ENCODE data around the gene YTHDC1.
"Not testable (repeated sequence)": the region's sequence is repeated elsewhere in the genome, so short reads cannot be mapped to it uniquely, and the experiment has no call there.

The YTHDC1 gene

GRCh38 chr4:68349649-68350360 lies at the start of gene YTHDC1:
TSS of gene YTHDC1 (minus strand) at chr4:68350090. CDS start at chr4:68349753, 337 bp downstream.
- DNase-seq (ENCODE audit: low read depth in 1 of 2, low spot score in 1 of 2) = peak; percentile 88 to 95

- DNase-seq (ENCODE audit: low read depth in 1 of 2, low spot score in 1 of 2) = no peak
Measured at GRCh38 chr4:68399306-68399705, 49.4 kb upstream of the YTHDC1 start.

GRCh38 chr4:68396756-68397155 lies 46.9 kb upstream of the YTHDC1 start:
- DNase-seq (ENCODE audit: low read depth in 1 of 2, low spot score in 1 of 2) = no peak

- DNase-seq (ENCODE audit: low read depth in 1 of 2, low spot score in 1 of 2) = no peak
Measured at GRCh38 chr4:68391436-68391835, 41.5 kb upstream of the YTHDC1 start.

DNA sequence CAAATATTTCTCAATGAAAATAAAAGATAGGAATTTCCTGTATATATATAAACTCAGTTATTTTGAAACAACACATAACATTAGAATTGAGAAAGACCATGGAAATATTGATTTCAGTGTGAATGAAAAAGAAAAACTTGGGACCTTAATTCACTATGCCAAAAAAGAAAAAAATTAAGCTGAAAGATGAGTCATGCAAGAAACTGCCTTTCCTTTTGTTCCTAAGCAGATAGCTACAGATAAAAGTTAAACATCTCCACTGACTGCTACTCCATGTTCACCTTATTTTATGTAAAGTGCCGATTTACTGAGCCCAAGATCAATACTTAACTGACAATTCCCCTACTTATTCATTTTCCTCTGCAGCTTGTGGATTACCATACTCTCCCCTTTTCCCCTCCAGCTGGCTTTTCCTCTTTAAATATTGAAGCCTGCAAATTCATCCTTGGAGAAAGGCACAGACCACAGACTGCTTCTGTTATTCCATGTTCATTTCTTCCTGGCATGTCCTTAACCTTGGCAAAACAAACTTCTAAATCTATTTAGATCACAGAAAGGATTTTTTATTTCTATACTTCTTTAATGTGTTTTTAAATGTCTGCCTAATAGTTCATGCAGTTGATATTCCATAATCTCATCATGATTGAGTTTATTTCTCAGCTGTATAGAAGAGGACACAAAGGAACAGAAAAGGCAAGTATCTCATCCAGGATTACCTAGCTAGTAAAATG lies 40.5 kb upstream of the YTHDC1 start:
- DNase-seq (ENCODE audit: low read depth in 1 of 2, low spot score in 1 of 2) = no peak

- DNase-seq (ENCODE audit: low read depth in 1 of 2, low spot score in 1 of 2) = not testable (repeated sequence)
Measured at GRCh38 chr4:68389386-68389913, 39.6 kb upstream of the YTHDC1 start.

- DNase-seq (ENCODE audit: low read depth in 1 of 2, low spot score in 1 of 2) = no peak
Measured at GRCh38 chr4:68388347-68388865, 38.5 kb upstream of the YTHDC1 start.

DNA sequence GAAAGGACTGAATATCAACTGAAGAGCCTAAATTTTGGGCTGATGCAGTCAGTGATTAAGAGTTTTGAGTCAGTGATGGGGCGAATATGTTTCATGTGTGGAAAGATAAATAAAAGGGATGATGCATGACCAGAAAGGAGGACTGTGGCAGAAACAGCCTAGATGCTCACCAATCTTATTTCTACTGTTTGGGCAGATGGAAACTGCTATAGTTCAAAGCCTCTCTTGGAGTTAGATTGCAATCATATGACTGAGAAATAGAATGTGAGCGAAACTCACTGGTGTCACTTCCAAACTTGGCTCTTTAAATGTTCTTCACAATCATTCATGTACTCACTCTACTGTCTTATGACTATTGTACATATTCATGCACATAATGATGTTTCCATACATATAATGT lies 35.4 kb upstream of the YTHDC1 start:
- no peak for DNase-seq (ENCODE audit: low read depth in 1 of 2, low spot score in 1 of 2)

GRCh38 chr4:68383115-68383514 lies 33.2 kb upstream of the YTHDC1 start:
- DNase-seq (ENCODE audit: low read depth in 1 of 2, low spot score in 1 of 2) = no peak

DNA sequence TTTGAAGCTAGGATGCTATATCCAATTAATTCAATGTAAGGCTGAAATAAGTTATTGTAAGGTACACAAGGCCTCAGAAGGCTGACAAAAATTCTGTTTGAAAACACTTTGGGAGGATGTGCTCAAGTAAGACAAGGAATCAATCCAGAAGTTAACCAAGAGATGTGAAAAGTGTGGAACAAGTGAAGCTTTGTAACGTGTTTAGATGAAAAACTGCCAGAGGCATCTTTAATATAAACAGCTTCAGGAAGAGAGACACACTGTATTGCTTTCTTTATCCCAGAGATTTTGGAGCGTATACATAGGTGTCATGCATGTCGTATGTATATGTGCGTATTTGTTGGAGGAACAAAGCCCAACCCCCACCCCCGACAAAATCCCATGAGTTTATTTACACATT lies 28.3 kb upstream of the YTHDC1 start:
- DNase-seq (ENCODE audit: low read depth in 1 of 2, low spot score in 1 of 2) = no peak

- DNase-seq (ENCODE audit: low read depth in 1 of 2, low spot score in 1 of 2) = peak; percentile 3 to 37
Measured at GRCh38 chr4:68375667-68376559, 26.0 kb upstream of the YTHDC1 start.

DNA sequence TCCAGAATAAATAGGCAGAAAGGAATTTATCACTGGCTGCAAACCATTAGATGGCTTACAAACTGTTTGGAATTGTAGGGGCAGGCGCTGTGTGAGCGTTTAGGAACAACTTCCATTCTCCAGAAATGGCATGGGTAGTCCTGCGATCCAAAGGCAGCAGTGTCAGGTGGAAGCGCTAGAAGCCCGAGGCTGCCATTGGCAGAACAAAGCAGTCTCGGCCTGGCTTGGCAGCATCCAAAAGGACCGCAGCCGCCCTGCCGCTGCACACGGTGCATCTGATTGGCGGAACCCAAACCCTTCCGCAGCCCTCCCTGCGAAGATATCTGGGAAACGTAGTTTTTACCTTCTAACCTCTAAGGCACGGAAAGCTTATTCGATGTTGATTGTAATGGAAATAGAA lies 23.6 kb upstream of the YTHDC1 start:
- peak; percentile 16 to 29 for DNase-seq (ENCODE audit: low read depth in 1 of 2, low spot score in 1 of 2)

- no peak for DNase-seq (ENCODE audit: low read depth in 1 of 2, low spot score in 1 of 2)
Measured at GRCh38 chr4:68372588-68372987, 22.7 kb upstream of the YTHDC1 start.

GRCh38 chr4:68369142-68369805 lies 19.4 kb upstream of the YTHDC1 start:
- no peak for DNase-seq (ENCODE audit: low read depth in 1 of 2, low spot score in 1 of 2)

GRCh38 chr4:68368691-68369131 lies 18.8 kb upstream of the YTHDC1 start:
- no peak for DNase-seq (ENCODE audit: low read depth in 1 of 2, low spot score in 1 of 2)

DNA sequence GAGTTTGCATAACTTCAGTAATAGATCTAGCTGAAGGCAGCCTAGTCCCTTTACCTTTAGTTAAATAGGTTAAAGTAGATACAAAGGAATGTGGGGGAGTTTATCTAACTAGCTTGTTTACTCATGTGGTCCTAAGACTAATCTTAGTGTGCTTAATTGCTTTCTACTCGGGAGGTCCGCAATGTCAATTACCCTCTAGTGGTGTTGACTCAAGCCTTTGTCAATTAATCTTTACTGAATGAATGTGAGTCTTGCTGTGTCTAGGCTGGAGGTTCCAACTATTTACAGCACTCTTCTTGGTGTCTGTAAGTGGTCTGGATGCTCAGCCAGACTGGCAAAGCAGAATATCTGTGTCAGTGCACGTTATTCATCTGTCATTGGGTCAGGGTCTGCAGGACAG lies 17.9 kb upstream of the YTHDC1 start:
- DNase-seq (ENCODE audit: low read depth in 1 of 2, low spot score in 1 of 2) = no peak

GRCh38 chr4:68366600-68366999 lies 16.7 kb upstream of the YTHDC1 start:
- no peak for DNase-seq (ENCODE audit: low read depth in 1 of 2, low spot score in 1 of 2)

- no peak for DNase-seq (ENCODE audit: low read depth in 1 of 2, low spot score in 1 of 2)
Measured at GRCh38 chr4:68365068-68365467, 15.2 kb upstream of the YTHDC1 start.

DNA sequence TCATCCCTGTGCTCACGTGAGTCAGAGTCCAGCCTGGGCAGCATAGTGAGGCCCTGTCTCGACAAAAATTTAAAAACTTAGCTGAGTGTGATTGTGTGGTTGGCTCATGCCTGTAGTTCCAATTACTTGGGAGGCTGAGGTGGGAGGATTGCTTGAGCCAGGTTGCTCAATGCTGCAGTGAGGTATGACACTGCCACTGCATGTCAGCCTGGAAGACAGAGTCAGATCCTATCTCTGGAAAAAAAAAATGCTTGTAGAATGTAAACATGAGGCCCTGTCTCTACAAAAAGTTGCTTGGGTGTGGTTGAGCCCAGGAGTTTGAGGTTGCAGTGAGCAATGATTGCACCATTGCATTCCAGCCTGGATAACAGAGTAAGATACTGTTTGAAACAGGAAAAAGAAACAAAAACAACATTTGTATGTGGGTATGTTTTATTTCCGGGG lies 11.3 kb upstream of the YTHDC1 start:
- no peak for DNase-seq (ENCODE audit: low read depth in 1 of 2, low spot score in 1 of 2)

GRCh38 chr4:68360231-68360968 lies 10.5 kb upstream of the YTHDC1 start:
- DNase-seq (ENCODE audit: low read depth in 1 of 2, low spot score in 1 of 2) = no peak

Data from activated CD4-positive, alpha-beta T cell treated with anti-CD3 and anti-CD28 coated beads, Interleukin-2, amount 50 U/mL, for 24 hours (primary cell).